ENCODE measurements around the gene C3orf22.

DNA sequence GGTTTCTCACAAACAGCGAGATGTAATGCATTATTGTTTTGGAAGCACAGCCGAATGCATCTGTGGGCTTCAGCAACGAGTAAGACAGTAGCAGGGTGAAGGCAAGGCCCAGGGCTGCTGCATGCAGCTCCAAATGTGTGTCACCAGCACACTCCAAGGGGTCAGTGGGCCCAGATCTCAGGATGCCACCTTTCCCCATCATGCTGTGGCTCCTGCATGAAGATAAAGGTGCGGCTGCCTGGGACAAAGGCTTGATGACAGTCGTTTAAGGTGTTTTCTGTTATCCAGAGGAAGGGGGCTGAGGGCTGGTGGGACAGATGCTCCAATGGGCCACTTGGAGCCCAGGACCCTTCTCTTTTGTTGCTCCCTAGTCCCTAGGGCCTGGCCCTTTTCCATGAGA, 13.2 kb downstream of the C3orf22 start:
- TF ChIP-seq, protein P1, sequence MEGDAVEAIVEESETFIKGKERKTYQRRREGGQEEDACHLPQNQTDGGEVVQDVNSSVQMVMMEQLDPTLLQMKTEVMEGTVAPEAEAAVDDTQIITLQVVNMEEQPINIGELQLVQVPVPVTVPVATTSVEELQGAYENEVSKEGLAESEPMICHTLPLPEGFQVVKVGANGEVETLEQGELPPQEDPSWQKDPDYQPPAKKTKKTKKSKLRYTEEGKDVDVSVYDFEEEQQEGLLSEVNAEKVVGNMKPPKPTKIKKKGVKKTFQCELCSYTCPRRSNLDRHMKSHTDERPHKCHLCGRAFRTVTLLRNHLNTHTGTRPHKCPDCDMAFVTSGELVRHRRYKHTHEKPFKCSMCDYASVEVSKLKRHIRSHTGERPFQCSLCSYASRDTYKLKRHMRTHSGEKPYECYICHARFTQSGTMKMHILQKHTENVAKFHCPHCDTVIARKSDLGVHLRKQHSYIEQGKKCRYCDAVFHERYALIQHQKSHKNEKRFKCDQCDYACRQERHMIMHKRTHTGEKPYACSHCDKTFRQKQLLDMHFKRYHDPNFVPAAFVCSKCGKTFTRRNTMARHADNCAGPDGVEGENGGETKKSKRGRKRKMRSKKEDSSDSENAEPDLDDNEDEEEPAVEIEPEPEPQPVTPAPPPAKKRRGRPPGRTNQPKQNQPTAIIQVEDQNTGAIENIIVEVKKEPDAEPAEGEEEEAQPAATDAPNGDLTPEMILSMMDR (conservative IDR thresholded peaks at IDR 0.05), result no peak
- no peak for TF ChIP-seq EZH2 (IDR thresholded peaks at IDR 0.05; ENCODE audit: low read depth)
